SIG-M5 (cell line): ENCODE results near the gene RIMS4.

ENCODE experiments used
- DNase-seq: peaks from one replicate; lab custom pipeline; 2025; lab: John Stamatoyannopoulos, UW

RIMS4 gene

GRCh38 chr20:44762466-44763140 lies 47.7 kb downstream of the RIMS4 start:
- DNase-seq: no peak

GRCh38 chr20:44761423-44761822 lies 48.9 kb downstream of the RIMS4 start:
- no peak for DNase-seq

GRCh38 chr20:44759595-44759994 lies 50.8 kb downstream of the RIMS4 start:
- DNase-seq: no peak

- DNase-seq: no peak
These were observed 51.9 kb downstream of the RIMS4 start for GRCh38 chr20:44758247-44759101.

- no peak for DNase-seq
These were observed 53.4 kb downstream of the RIMS4 start for GRCh38 chr20:44756956-44757355.

GRCh38 chr20:44756011-44756688 lies 54.2 kb downstream of the RIMS4 start:
- DNase-seq: no peak

- no peak for DNase-seq
These were observed 55.8 kb downstream of the RIMS4 start for GRCh38 chr20:44754554-44754953.

GRCh38 chr20:44752099-44752931 lies 58.0 kb downstream of the RIMS4 start:
- DNase-seq: no peak

GRCh38 chr20:44750081-44750805 lies 60.1 kb downstream of the RIMS4 start:
- DNase-seq: no peak

GRCh38 chr20:44748005-44748370 lies 62.4 kb downstream of the RIMS4 start:
- no peak for DNase-seq

- no peak for DNase-seq
These were observed 63.0 kb downstream of the RIMS4 start for GRCh38 chr20:44747166-44748004.

- DNase-seq: no peak
These were observed 63.8 kb downstream of the RIMS4 start for GRCh38 chr20:44746367-44747165.

GRCh38 chr20:44745598-44746366 lies 64.6 kb downstream of the RIMS4 start, which contains the start of gene KCNK15:
TSS of gene KCNK15 (plus strand) at chr20:44745865. CDS start at chr20:44745911, 46 bp downstream.
- no peak for DNase-seq

GRCh38 chr20:44745122-44745597 lies 65.2 kb downstream of the RIMS4 start:
- no peak for DNase-seq

GRCh38 chr20:44743916-44744655 lies 66.3 kb downstream of the RIMS4 start:
- no peak for DNase-seq

- no peak for DNase-seq
These were observed 67.2 kb downstream of the RIMS4 start for GRCh38 chr20:44743080-44743701.
